Chondrocyte (in vitro differentiated cells): ENCODE measurements around the gene NECAB3. TPM values are rescaled to one million over a fixed set of nuclear protein-coding genes. Genes with fewer than 3 reads are reported as not detected.

Source experiments
- DNase-seq: peaks from one replicate; pipeline ENCODE4 v3.0.0; 2021; ENCODE audit warnings: mixed read lengths, low spot score
- H3K27ac Mint-ChIP-seq: one replicate; pipeline ENCODE4 v1.8.0; 2021; ENCODE audit warnings: mild to moderate bottlenecking, moderate library complexity, mixed read lengths; ENCODE audit not compliant: unreplicated experiment
- H3K27me3 Mint-ChIP-seq: 2 replicates; pipeline ENCODE4 v1.8.0; 2021; ENCODE audit warnings: low read depth, mixed read lengths
- H3K36me3 Mint-ChIP-seq: 2 replicates; pipeline ENCODE4 v1.8.0; 2021; ENCODE audit warnings: low read depth, mixed read lengths
- H3K4me1 Mint-ChIP-seq: 2 replicates; pipeline ENCODE4 v1.8.0; 2021; ENCODE audit warnings: low read depth, mild to moderate bottlenecking, mixed read lengths
- H3K4me3 Mint-ChIP-seq: one replicate; pipeline ENCODE4 v1.8.0; 2021; ENCODE audit warnings: mild to moderate bottlenecking, moderate library complexity, mixed read lengths; ENCODE audit not compliant: unreplicated experiment
- H3K9me3 Mint-ChIP-seq: 2 replicates; pipeline ENCODE4 v1.8.0; 2021; ENCODE audit warnings: low read depth, mixed read lengths
- total RNA-seq: library from RNA; stranded (reverse); gene quantifications from 3 replicates; pipeline ENCODE4 v1.2.1, GENCODE V29; 2021
- TF ChIP-seq, protein P1 (sequence below): fragments of 200-600 bp; sonication (generic); IDR thresholded peaks from 2 replicates; pipeline ENCODE4 v1.5.0; 2021; ENCODE audit warnings: antibody characterized with exemption, mild to moderate bottlenecking, moderate library complexity

Gene NECAB3
- total RNA-seq, 1 donor from 2014 or later, result 32.5 TPM

DNA sequence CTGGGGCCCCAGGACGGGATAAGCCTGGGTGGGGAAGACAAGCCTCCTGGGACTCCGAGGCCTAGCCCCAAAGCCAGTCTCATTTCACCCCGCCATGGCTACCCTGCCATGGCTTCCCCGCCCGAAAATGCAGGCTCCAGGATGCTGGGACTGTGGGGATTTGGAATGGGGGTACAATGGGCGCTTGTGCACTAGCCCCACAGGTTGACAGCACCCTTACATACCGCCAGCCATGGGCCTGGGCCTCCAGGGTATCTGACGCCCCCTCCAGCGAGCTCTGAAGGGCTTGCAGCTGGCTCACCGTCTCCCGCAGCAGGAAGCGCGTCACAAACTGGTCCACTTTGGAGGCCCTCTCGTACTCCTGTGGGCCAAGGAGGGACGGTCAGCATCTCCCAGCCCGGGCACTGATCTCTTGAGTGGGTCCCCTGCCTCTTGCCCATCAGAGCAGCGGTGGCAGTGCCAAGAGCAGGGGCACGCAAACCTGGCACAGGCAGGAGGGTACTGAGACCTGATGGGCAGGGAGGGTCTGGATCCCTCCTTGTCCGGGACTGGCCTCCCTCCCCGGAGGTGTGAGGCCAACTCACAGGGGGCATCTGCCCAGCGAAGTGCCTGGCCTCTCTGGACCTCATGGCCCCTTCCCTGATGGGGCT, 14.1 kb downstream of the NECAB3 start:
- no peak overlapping the region for H3K4me3 Mint-ChIP-seq
- no peak for DNase-seq
- peaks cover 6% of the 10 kb centered on the region for H3K36me3 Mint-ChIP-seq
- no peaks in the 10 kb centered on the region for H3K27me3 Mint-ChIP-seq
- TF ChIP-seq, protein P1, sequence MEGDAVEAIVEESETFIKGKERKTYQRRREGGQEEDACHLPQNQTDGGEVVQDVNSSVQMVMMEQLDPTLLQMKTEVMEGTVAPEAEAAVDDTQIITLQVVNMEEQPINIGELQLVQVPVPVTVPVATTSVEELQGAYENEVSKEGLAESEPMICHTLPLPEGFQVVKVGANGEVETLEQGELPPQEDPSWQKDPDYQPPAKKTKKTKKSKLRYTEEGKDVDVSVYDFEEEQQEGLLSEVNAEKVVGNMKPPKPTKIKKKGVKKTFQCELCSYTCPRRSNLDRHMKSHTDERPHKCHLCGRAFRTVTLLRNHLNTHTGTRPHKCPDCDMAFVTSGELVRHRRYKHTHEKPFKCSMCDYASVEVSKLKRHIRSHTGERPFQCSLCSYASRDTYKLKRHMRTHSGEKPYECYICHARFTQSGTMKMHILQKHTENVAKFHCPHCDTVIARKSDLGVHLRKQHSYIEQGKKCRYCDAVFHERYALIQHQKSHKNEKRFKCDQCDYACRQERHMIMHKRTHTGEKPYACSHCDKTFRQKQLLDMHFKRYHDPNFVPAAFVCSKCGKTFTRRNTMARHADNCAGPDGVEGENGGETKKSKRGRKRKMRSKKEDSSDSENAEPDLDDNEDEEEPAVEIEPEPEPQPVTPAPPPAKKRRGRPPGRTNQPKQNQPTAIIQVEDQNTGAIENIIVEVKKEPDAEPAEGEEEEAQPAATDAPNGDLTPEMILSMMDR, result no peak
- peaks cover 19% of the 10 kb centered on the region for H3K4me1 Mint-ChIP-seq
- H3K27ac Mint-ChIP-seq, result no peak overlapping the region
- H3K9me3 Mint-ChIP-seq, result no peaks in the 10 kb centered on the region

GRCh38 chr20:33659341-33660034, 14.7 kb downstream of the NECAB3 start:
- DNase-seq, result no peak
- TF ChIP-seq, protein P1, result no peak
- H3K27me3 Mint-ChIP-seq, result no peaks in the 10 kb centered on the region
- no peak overlapping the region for H3K4me3 Mint-ChIP-seq
- H3K4me1 Mint-ChIP-seq, result peaks cover 14% of the 10 kb centered on the region
- no peaks in the 10 kb centered on the region for H3K9me3 Mint-ChIP-seq
- H3K27ac Mint-ChIP-seq, result no peak overlapping the region
- peaks cover 6% of the 10 kb centered on the region for H3K36me3 Mint-ChIP-seq

DNA sequence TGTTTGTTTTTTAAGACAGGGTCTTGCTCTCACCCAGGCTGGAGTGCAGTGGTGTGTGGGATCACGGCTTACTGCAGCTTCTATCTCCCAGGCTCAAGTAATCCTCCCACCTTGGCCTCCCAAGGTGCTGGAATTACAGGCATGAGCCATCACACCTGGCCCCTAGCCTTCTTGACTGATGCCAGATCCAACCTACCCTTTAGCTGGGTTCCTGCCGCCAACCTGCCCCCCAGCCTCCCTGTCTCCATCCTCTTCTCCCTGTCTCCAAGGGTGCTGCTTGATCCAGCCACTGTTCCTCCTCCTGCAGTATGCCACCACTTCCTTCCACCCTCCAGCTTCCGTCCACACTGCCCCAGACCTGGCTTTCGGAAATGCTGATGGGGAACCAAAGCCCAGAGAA, 15.3 kb downstream of the NECAB3 start:
- Mint-ChIP-seq H3K36me3 (peaks cover 6% of the 10 kb centered on the region), H3K4me1 (peaks cover 8% of the 10 kb centered on the region), H3K27me3 (no peaks in the 10 kb centered on the region), H3K9me3 (no peaks in the 10 kb centered on the region), H3K27ac (no peak overlapping the region), H3K4me3 (no peak overlapping the region)
- DNase-seq, result no peak
- TF ChIP-seq, protein P1, result no peak

DNA sequence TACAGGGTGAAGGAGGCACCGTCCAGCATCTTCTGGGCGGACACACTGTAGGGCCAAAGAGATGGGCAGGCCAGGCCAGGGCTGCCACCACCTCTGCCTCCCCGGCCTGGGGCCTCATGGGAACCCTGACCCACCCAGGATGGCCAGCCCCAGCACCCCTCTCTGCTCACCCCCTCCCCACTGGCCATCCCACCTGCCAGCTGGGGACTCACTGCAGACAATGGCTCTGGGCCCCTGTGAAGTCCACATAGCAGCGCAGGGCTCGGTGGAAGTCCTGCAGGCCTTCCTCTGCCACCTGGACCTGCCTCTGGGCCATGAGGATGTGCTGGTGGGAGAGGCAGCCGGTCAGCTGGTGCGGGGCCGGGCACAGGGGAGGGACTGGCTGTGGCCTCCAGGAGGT, 15.7 kb downstream of the NECAB3 start:
- Mint-ChIP-seq H3K4me1 (peaks cover 7% of the 10 kb centered on the region), H3K4me3 (no peak overlapping the region), H3K9me3 (no peaks in the 10 kb centered on the region), H3K27me3 (no peaks in the 10 kb centered on the region), H3K27ac (no peak overlapping the region), H3K36me3 (peaks cover 6% of the 10 kb centered on the region)
- TF ChIP-seq, protein P1, result no peak
- DNase-seq, result no peak

DNA sequence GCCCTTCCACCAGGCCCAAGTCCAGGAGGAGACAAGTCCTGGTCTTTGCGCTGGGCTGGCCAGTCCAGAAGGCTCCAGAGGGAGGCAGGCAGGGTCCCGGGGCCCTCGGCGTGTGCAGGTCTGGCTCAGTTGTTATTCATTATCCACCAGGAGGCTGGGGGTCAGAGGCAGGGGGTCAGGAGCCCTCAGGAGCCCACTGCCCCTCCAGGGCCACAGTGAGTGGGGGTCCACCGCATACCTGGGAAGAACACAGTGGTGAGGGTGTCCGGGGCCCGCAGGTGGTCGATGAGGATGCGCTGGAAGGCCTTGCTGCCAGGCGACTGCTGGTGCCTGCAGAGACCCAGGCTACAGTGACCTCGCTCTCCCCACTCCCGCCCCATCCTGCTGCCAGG, 16.5 kb downstream of the NECAB3 start:
- H3K27me3 Mint-ChIP-seq, result no peaks in the 10 kb centered on the region
- H3K9me3 Mint-ChIP-seq, result no peaks in the 10 kb centered on the region
- no peak for DNase-seq
- peaks cover 6% of the 10 kb centered on the region for H3K36me3 Mint-ChIP-seq
- TF ChIP-seq, protein P1, result no peak
- no peak overlapping the region for H3K4me3 Mint-ChIP-seq
- H3K27ac Mint-ChIP-seq, result no peak overlapping the region
- peaks cover 5% of the 10 kb centered on the region for H3K4me1 Mint-ChIP-seq
